Hematopoietic multipotent progenitor cell treated with erythropoietin and hydrocortisone succinate and interleukin-3 and kit ligand, for 17 days (in vitro differentiated cells): Measurements from ENCODE around the gene OR2V2.
"Not testable (repeated sequence)": the region's sequence is repeated elsewhere in the genome, so short reads cannot be mapped to it uniquely, and the experiment has no call there.

Experiments used
- DNase-seq: peaks from one replicate; pipeline ENCODE4 v3.0.0-alpha.2; 2015; ENCODE audit warnings: low spot score

OR2V2 gene, protein sequence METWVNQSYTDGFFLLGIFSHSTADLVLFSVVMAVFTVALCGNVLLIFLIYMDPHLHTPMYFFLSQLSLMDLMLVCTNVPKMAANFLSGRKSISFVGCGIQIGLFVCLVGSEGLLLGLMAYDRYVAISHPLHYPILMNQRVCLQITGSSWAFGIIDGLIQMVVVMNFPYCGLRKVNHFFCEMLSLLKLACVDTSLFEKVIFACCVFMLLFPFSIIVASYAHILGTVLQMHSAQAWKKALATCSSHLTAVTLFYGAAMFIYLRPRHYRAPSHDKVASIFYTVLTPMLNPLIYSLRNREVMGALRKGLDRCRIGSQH

DNA sequence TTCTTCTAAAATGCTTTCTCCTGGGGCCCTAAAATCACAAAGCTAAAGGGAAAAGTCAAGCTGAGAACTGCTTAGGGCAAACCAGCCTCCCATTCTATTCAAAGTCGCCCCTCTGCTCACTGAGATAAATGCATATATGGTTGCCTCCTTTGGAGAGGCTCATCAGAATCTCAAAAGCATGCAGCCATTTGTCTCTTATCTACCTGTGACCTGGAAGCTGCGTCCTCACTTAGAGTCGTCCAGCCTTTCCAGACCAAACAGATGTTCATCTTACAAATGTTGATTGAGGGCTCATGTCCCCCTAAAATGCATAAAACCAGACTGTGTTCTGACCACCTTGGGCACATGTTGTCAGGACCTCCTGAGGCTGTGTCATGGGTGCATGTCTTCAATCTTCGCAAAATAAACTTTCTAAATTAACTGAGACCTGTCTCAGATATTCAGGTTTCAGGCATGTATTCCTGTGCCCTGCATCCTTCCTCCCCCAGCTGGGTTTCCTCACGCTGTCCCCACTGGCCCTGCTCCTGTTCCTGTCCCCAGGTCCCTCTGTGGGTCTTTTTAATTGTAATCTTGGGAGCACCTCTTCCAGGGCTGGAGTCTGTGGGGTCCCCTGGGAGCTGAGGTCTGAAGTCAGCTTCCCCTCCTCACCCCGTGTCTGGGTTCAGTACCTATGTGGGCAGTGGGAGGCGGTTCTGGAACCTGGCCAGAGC is at the start of gene OR2V2:
Gene OR2V2, plus strand, starts transcription at position 660 of the 710 bp plus-strand sequence. CDS start 7,357 bp downstream, outside the sequence.
- not testable (repeated sequence) for DNase-seq

DNA sequence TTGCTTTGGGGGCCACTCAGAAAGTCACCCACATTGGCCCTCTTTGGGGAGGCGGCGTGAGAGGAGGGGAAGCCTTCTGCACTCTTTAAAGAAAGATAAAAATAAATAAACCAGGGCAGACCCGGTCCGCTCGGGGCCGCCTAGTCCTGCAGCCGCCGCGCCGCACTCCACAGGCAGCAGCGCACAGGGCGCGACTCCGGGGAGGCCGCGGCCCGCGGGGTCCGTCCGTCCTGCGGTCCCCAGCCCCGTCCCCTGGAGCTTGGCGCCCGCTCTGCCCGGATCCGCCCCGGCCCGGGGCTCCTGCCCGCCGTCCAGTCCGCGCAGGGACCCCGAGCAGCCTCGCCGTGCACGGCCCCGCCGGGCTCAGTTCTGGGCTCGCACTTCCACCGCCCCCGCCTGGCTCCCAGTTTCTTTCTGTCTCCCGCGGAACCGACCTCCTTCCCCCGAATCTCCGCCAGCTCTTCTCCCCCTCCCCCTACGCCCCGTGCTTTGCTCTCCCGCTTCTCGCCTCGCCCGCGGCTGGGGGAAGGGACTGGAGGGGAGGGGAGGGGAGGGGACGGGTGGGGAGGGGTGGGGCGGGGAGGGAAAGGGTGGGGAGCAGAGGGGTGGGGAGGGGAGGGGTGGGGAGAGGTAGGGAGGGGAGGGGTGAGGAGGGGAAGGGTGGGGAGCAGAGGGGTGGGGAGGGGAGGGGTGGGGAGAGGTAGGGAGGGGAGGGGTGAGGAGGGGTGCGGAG is 49.5 kb upstream of the OR2V2 start:
- DNase-seq = not testable (repeated sequence)

DNA sequence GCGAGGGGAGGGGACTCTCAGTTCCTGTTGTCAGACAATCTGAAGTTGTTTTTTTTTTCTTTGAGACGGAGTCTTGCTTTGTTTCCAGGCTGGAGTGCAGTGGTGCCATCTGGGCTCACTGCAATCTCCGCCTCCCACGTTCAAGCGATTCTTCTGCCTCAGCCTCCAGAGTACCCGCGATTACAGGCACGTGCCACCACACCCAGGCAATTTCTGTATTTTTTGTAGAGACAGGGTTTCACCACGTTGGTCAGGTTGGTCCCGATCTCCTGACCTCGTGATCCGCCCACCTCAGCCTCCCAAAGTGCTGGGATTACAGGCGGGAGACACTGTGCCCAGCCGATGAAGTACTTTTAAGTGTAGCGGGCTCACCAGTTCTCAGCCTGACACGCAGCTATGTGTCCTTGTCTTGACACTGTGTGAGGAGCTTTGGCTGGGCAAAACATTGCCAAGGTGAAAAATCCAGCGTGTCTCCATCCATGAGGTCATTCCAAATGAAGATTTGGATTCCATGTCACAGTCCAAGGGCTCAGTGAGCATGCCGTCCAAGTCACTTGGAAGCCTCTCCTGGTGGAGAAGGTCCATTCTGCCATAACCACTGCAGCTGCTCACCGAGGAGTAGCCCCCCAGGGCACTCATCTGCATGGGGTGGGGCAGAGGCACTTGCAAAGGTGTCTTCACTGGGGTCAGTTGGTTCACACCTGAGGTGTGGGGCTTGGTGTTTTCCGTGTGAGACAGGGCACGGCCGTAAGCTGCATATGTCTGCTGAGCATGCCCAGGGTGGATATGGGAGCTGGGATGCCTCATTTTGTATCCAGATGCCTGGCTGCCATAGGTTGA is 48.4 kb upstream of the OR2V2 start:
- DNase-seq = peak; percentile 25

DNA sequence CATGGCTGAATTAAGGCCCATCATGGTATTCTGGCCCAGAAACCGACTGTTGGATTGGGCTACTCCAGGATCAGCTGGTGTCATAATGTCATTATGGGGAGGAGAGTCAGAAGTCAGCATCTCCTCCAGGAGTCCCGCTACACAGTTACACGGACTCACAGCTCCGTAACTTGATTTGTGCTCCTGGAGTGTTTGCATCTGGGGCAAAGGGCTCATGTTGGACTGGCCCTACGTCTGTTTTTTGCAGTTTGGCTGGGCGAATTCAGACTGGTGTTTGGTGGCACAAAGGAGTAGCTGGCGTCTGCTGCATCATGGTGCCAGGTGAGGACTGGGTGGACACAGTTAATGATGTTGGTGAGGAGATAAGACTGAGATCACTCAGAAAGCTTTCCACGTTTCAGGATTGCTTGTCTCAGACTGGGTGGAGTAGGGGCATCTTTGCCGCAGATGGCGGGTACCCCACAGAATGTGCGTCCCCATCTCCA is 47.7 kb upstream of the OR2V2 start:
- no peak for DNase-seq

DNA sequence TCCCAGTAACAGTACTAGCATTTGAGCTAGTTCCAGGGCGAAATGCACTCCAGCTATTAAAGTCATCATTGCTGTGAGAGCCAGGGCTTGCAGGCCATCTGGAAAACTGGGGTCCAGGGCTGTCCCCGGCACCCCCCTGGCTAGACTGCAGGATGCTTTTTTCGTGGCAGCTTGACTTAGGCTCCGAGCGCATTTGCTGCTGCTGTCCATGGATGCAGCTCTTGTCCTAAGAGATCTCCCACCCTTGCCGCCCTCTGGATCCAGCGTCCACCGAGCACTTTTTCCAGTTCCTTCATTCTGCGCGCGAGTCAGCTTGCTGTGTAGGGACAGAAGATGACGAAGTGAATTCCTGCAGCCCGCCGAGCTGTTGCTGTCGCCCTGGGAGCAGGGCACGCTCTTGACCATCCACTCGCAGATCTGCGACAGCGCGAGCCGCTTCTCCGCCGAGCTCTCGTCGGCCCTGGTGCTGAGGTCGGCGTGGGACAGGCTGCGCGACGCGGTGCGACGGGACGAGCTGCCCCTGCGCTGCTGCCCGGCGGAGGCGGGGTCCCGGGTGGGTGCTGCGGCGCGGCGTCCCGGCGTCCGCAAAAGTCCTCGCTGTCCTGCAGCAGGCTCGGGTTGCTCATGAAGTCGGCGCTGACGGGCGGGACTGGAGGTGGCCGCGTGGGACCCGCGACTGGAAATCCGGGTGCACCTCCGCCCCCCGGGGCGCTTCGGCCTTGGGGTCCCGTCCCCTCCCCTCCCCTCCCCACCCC is 47.1 kb upstream of the OR2V2 start:
- DNase-seq = no peak

DNA sequence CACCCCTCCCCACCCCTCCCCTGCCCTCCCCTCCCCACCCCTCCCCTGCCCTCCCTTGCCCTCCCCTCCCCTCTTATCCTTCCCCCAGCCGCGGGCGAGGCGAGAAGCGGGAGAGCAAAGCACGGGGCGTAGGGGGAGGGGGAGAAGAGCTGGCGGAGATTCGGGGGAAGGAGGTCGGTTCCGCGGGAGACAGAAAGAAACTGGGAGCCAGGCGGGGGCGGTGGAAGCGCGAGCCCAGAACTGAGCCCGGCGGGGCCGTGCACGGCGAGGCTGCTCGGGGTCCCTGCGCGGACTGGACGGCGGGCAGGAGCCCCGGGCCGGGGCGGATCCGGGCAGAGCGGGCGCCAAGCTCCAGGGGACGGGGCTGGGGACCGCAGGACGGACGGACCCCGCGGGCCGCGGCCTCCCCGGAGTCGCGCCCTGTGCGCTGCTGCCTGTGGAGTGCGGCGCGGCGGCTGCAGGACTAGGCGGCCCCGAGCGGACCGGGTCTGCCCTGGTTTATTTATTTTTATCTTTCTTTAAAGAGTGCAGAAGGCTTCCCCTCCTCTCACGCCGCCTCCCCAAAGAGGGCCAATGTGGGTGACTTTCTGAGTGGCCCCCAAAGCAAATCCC is 46.2 kb upstream of the OR2V2 start:
- not testable (repeated sequence) for DNase-seq

DNA sequence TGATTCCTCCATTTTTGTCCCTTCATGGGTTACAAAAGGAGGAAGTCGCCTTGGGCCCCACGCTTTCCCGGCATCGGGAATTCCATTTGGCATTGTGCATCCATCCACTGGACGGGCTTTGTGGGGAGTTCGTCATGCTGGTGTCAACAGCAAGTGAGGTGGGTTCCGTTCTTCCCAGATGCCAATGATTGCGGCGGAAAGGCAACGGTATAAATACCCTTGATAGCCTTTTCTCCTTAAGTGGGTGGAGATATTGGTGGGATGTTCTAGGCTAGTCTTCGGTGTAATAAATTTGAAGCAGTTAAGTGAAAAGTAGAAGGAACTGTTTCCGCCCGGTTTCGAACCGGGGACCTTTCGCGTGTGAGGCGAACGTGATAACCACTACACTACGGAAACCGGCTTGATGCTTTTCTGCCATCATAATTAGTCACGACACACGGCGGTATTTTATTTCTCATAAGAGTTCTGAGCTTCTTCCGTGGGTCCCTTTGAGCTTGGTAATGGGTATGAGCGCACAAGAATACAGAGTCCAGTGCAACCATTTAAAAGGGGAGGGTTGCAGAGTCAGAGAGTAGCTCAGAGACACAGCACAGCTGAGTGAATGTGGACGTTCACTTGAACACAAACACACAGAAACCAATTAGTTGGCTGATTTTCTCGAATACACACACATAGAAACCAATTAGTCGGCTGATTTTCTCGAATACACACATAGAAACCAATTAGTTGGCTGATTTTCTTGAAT is 45.3 kb upstream of the OR2V2 start:
- not testable (repeated sequence) for DNase-seq

DNA sequence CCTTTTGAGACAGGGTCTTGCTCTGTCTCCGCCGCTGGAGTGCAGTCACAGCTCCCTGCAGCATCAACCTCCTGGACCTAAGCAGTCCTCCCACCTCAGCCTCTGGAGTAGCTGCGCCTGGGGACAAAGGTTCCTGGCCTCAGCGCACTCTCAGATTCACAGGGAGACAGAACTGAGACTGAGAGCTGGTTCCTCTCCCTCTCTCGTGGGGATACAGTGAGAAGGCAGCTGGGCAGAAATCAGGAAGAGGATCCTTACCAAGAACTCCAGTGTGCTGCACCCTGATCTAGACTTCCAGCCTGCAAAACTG is 43.2 kb upstream of the OR2V2 start:
- not testable (repeated sequence) for DNase-seq

DNA sequence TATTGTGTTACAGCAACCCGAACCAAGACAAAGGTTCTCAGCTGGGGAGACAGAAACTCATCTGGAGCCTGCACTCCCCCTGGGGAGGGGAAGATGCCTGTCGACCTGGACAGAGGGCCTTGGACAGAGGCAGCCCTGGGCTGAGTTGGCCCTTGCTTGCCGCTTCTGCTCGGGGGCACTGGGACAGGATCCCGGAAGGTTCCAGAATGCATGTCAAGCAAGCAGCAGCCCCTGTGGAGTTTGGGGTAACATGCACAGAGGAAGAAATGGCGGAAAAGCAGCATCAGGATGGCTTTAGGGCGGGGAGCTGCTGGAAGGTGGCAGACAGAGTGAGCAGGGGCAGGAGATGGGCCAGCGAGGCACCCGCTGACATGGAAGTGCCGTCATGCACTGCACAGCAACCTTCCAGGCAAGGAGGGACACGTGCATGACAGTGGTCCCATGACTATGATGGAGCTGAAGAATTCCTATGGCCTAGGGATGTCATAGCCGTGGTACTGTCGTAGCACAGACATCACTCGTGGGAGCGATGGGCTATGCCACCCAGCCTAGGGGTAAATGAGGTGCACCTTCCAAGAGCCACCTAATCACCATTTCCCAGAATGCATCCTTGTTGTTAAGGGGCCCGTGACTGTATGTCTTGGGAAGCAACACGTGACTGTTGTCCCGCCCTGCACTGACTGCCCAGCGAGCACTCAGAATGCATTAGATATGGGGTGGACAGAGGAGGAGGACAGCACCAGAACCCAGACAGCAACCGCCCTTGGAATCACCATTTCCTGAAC is 42.6 kb upstream of the OR2V2 start:
- DNase-seq = peak; percentile 38

DNA sequence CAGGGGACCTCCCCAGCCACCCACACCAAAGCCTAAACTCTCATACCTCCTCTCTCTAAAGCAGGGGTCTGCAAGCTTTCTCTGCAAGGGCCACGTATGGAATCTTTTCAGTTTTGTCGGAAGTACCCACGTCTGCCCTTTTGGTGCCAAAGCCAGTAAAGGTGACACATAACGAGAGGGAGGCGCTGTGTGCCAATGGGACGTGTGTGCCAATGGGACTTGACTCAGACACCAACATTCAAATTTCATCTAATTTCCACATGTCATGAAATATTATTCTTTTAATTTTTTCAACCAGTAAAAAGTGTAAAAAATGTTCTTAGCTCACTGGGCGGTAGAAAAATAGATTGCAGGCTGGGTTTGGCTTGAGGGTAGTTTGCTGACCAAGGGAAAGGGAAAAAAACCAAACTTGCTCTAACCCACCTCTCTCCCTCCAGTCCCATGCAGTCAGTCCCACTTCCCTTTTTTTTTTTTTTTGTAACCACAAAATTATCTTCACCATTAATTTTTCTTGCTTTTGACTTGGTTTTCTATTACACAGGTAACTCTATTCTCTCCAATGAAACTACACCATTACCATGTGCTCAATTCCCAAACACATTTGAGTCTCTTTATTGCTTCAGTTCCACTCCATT is 41.9 kb upstream of the OR2V2 start:
- no peak for DNase-seq

DNA sequence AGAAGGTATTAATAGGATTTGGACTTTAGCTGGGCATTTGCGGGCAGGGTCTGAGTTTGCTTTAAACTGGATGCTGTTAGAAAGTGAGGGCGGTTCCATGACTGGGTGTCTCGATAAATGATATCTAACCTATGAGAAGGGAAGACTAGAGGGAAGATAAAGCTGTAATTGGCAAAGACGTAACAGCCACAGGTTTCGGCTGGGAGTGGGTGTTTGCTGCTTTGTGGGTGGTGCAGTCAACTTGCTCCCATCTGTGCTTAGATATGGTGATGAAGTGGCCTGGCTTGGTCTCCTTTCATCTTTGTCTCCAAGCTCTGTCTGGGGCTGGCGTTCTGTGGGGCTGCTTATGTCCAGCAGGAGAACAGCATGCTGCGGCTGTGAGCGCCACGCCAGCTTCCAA is 39.7 kb upstream of the OR2V2 start:
- DNase-seq = peak; percentile 72

DNA sequence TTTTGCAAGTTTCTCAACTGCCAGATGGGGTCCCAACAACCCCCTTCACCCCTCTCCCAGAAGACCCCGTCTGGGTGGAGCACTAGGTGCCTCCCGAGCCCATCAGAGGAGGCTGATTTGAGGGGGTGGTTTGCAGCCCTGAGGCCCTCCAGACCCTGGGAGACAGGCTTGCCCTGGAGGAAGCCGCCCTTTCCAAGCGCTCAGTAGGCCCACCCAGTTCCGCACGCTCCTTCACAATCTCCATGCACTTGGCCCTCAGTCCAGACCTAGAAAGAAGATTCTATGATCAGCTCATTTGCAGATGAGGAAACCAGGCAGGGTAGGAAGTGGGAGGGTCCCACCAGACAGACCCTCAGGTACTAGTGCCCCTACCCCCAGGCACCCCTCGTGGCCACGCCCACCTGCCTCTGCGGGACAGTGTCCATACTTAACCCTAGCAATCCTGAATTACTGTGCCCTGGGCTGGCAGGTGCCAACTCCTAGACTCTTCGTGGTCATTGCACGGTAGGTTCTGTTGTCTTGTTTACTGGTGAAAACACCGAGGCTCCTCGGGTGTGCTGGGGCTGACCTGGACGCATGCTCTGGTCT is 38.7 kb upstream of the OR2V2 start:
- no peak for DNase-seq

DNA sequence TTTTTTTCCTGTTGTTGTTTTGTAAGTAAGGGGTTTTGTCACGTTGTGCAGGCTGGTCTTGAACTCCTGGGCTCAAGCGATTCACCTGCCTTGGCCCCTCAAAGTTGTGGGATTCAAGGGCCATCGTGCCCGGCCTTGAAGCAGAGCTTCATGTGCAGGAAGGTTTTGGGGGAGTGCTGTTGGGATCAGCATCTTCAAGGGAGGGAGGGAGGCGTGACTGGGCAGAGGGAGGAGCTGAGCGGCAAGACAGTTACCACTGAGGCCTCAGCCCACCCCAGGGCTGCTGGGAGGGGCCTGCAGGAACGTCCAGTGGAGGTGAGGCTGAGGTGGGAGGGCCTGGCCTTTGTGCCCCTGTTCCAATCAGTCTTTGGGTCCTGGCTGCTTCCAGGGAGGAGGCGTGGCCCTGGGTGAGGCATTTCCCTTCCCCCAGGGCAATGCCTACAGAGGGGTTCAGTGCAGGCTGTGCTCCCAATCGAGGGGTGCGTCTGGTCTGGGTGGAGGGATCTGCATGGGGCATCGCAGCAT is 37.8 kb upstream of the OR2V2 start:
- peak; percentile 31 for DNase-seq

DNA sequence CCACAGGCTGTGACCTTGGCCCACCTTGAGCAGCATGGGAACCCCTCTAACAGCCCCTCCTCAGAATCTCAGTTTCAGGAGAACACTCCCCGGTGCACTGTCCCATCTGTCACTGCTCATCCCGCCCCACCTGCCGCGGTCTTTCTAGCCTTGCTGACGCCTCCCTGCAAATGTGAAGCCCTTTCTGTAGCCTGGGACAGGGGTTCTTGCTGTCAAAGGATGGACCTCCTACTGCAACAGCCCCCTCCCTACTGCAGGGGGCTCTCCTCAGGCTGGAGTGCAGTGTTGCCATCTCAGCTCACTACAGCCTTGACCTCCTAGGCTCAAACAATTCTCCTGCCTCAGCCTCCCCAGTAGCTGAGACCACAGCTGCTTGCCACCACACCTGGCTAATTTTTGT is 36.4 kb upstream of the OR2V2 start:
- DNase-seq = no peak

DNA sequence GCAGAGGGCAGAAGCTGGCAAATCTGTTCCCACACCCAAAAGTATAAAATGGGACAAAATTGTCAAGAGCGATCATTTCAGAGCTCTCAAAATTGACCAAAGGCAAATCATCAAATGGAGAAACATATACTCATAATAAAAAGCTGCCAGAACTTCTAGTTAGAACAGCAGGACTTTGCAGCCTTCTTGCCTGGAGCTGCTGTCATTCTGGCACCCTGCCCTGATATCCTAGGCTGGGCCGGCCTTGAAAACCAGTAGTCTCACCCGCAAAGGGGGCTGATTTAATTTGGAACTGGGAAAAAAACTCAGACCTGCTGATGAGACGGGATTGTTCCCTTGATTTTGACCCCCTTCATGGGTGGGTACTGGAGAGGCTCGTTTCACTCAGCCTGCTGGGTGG is 34.9 kb upstream of the OR2V2 start:
- no peak for DNase-seq

DNA sequence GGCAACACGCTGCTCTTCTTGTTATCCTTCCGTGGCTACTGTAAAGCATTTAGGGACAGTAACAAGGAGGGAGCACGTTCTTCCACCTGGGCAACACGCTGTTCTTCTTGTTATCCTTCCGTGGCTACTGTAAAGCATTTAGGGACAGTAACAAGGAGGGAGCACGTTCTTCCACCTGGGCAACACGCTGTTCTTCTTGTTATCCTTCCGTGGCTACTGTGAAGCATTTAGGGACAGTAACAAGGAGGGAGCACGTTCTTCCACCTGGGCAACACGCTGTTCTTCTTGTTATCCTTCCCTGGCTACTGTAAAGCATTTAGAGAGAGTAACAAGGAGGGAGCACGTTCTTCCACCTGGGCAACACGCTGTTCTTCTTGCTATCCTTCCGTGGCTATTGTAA is 33.8 kb upstream of the OR2V2 start:
- not testable (repeated sequence) for DNase-seq

DNA sequence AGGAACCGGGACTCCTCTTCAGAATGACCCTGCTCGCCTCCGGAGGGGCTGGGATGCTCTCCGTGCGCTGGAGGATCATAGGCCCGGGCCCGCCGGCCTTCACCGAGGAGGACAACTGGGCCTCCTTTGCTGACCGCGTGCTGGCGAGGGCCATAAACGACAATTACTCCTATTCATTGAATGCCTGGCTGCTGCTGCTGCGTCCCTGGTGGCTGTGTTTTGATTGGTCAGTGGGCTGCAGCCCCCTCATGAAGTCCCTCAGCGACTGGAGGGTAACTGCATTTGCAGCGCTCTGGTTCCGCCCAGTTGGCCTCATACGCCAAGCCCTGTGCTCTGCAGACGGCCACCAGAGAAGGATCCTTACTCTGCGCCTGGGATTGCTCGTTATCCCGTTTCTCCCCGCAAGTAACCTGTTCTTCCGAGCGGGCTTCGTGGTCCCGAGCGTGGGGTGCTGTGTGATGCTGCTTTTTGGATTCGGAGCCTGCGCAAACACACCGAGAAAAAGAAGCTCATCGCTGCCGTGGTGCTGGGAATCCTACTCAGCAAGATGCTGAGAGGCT is 33.0 kb upstream of the OR2V2 start:
- DNase-seq = no peak
